Activated T-cell treated with anti-CD3 and anti-CD28 coated beads, Interleukin-2, amount 50 U/mL, for 1 hour (primary cell): ENCODE measurements around the gene CAPN9.

ENCODE experiments used
- DNase-seq: peaks from one replicate; pipeline ENCODE4 v3.0.0-alpha.2; 2020

The CAPN9 gene

DNA sequence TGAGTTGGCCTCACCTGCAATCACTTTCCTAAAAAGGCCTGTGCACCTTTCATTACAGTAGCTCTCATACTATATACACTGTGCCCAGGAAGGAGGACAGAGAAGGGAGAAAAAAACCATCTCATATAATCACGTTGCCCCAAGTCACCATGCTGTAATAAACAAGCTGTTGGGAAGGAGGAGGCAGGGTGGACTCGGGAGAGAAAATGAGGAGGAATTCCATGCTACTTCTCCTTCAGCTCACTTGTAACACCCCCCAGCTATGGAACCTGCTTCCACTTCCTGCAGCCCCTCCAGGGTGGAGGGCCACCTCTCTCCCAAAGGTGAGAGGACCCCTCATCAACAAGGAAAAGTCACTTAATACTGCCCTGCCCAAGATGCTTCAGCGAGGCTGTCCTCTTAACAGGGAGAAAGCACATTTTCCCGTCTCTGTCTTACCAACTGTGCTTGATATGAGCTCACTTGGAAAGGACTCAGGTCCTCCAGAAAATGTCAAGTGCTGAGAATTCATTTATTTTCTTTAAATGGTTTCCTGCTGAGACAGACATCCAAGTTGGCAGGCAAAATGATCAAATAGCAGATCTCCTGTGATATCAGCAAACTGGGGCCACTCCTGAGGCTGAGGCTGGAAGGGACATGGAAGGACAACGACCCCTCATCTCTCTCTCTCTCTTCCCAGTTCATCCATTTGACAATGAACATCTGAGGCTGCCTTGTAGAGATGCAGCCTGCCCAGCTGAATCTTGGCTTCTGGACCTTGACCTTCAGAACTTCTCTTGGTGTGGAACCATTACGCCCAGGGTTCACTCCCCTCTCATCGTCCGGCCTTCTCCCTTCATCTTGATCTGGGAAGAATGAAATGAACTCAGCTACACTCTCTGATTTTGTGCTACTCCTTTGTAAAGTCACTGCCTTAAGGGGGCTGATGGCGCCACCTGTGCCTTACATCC, 54.0 kb downstream of the CAPN9 start:
- DNase-seq, result no peak

DNA sequence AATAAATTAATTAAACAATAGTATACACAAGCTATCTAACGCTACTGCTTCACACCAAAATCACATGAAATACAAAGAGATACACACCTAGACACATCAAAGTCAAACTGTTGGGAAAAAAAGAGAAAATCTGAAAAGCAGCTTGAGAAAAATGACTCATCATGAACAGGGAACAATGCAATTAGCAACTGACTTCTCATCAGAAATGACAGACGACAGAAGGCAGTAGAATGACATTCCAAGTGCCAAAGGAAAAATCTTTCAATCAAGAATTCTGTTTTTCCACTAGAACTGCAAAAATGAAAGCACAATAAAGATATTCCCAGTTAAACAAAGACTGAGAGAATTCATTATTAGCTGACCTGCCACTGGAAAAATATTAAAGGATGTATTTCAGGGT, 57.2 kb downstream of the CAPN9 start:
- DNase-seq, result no peak

DNA sequence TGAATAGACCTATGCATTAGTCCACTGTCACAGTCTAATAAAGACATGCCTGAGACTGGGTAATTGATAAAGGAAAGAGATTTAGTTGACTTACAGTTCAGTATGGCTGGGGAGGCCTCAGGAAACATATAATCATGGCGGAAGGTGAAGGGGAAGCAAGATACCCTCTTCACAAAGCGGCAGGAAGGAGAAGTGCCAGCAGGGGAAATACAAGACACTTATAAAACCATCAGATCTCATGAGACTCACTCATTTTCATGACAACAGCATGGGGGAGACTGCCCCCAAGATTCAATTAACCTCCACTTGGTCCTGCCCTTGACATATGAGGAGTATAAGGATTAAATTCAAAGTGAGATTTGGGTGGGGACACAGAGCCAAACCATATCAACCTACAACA, 59.4 kb downstream of the CAPN9 start:
- no peak for DNase-seq

- DNase-seq, result no peak
These were observed 59.8 kb downstream of the CAPN9 start for GRCh38 chr1:230807029-230807428.

DNA sequence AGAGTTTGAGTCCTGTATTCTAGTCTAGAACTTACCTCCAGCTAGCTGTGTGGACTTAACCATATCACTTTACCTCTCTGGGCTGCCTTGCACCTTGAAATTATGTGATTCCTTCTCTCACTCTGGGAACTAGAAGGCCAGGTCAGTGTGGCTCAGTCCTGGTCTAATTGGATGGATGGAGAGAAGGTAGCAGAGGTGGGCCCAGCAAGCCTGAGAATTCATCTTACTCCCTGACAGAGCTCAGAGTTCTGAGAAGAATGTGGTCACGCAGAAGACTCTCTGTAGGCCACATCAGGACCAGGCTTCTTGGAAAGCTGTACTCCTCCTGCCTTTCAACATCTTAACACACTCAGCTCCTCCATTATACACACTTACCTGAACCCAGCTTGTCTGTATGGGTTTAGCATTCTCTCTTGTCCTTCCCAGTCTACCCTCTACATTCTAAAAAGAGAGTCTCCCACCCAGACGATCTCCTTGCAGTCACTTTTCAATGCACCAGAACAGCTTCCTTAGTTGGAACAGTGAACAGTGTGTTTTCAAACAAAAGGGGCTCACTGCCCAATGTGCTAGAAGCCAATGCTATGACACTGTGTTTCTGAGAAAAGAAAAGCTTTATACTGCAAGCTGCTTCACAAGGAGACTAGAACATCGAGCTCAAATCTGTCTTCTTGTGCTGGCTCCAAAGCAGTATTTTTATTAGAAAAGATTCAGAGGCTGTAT, 60.5 kb downstream of the CAPN9 start:
- no peak for DNase-seq

DNA sequence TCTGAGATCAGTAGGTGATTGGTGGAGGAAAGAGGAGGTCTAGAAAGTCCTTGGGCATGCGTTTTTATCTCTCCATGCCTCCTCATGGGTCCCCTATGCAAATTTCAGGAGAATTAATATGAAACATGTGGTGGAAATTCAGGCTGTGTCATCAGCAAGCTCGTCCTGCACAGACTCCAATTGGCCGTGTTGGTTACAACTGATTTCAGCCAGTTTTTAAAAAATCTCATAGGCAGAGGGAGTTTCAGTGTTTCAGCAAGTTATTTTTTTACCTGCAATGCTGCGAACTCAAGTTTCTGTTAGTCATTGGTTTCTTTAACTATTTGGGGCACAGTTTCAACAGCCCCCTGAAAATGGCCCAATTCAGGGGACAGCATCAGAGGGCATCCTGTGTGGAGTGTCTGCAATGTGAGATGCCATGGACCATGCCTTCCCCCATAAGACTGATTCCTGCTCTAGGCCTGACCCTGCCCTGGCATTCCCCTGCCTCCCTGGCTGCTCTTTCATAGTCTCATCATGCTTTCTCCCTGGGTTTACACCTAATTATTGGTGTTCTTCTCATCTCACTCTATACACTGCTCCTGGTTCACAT, 61.2 kb downstream of the CAPN9 start:
- no peak for DNase-seq

DNA sequence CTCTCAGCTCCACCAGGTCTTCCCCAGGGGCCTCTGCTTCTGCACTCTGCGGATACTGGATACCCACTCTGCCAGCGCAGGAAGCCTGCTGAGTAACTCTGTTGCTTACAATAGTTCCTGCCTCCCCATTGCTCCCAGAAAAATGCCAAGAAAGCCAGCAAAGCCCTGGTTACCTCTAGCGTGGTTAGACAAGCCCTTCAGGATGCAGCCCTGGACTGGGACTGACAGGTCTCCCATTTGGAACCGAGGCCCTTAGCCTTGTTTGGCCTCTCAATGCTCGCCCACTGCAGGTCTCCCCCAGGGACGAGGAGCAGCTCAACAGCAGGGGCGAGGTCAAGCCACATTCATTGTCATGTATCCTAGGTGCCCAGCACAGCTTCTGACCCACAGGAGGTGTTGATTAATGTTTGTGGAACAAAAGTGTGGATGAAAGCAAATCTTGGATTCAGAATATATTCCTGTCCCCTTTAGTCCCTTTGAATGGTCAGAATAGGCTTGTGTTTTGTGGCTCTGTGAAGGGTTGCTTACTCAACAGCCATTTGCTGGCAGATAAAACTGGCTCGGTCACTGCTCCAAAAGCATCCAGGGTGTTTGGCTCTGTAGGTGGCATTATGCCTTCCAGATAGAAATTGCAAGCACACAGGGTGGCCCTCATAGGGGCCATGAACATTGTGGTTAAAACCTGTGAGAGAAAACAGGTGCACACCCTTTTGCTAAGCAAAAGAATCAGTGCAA, 62.2 kb downstream of the CAPN9 start:
- no peak for DNase-seq

DNA sequence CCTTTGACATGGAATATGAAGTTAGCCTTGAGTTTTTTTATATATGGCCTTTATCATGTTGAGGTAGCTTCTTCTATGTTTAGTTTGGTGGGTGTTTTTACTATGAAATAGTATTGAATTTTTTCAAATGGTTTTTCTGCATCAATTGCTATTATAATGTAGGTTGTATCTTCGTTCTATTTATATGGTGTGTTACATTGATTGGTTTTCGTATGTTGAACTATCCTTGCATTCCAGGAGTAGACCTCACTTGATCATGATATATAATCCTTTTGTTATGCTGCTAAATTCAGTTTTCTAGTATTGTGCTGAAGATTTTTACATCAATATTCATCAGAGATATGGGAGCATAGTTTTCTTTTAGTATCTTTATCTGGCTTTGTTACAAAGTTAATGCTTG, 65.4 kb downstream of the CAPN9 start:
- DNase-seq, result no peak

DNA sequence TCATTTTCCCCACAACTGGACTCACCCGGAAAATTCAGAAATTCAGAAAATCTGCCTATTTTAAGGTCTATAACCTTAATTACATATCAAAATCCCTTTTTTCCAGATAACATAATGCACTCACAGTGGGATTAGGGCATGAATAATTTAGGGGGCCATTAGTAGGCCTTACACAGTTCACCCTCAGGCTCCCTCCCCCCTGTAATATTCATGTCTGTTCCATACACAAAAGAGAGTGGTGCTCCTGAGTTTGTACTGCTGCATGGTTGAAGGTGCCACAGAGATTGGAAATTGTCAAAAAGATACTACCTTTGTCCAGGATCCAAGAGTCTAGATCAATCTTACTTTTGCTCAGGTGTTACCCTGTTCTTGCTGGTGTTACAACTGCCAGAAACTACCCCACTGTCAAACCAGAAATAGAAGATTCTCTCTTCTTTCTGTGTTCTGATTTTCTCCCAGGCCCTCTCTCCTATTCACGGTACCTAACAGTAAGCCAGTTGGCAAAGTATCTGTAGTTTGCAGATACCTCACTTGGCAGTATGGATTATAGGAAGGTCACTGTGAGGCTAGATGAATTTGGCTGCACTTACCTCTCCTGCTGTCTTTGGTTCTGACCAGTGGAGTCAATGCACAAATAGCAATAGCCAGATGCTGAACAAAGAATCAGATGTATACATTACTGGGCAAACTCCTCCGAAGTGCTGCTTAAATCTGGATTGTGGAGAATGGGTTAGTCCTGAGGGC, 67.9 kb downstream of the CAPN9 start:
- DNase-seq, result no peak

GRCh38 chr1:230816018-230816417, 68.8 kb downstream of the CAPN9 start:
- DNase-seq, result no peak

- no peak for DNase-seq
These were observed 71.2 kb downstream of the CAPN9 start for GRCh38 chr1:230818367-230818766.

DNA sequence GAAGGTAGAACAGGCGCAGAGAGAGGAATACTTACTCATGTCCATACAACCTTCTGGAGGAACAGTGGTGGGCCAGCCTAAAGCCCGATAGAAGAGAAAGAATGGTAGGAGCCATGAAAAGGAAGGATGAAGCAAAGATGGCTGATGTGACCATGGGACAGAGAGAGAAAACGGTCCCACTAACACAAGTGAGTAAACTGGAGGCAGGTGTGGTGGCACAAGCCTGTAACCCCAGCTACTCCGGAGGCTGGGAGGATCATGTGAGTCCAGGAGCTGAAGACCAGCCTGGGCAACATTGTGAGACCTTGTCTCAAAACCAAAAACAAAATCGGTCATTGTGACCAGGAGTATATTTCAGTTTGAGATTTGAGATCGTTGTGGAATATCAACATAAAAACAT, 71.7 kb downstream of the CAPN9 start:
- no peak for DNase-seq

GRCh38 chr1:230819976-230820375, 72.8 kb downstream of the CAPN9 start:
- no peak for DNase-seq

DNA sequence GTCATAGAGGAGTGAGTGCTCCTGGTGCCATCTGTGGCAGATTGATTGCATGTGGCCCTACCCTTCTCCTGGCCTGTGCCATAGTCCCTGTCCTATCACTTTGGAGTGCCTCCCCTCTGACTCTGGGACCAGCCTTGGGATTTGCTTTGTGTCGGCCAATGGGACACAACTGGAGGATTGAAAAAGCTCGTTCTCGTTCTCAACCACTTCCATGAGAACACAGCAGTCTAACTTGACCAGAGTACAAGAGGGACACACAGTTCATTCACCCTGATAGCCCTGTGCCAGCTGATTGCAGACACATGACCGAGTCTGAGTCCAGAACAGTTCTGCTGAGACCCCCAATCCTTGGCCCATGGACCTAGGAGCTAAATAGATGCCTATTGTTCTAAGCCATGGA, 73.4 kb downstream of the CAPN9 start:
- no peak for DNase-seq

DNA sequence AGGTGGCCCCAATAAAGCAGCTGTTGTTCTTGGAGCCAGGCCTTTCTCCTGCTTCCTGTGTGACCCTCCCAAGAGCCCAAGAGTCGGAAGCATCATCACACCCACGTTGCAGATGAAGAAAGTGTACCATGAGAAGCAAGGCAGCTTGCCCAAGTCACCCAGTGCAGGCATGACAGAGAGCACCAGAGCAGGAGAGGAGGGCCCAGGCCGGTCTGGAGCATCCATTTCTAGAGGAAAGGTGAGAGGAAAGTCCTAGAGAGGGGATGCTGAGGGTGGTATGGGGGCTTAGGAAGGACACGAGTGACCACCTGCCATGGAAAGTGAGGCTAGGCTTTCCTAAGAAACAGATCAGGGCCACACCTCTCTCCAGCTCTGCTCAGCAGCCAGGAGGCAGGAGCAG, 74.2 kb downstream of the CAPN9 start:
- DNase-seq, result no peak

GRCh38 chr1:230822092-230822581, 74.9 kb downstream of the CAPN9 start:
- DNase-seq, result no peak

DNA sequence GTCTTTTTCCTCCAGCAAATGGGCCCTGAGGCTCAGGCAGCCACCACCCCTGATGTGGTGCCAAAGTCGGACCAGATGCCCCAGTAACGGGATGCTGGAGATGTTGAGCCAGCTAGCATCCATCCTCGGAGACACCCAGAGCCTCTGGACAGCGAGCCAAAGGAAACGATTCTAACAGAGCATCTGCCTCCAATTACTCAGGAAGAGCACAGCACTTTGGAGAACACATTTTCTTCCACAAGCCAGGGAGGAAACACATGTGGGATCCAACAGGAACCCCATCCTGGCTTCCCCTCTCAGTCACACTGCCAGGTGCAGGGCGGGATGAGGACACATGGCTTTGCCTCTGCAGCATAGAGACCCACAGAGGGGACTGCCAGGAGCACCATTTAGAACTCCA, 76.2 kb downstream of the CAPN9 start:
- no peak for DNase-seq

DNA sequence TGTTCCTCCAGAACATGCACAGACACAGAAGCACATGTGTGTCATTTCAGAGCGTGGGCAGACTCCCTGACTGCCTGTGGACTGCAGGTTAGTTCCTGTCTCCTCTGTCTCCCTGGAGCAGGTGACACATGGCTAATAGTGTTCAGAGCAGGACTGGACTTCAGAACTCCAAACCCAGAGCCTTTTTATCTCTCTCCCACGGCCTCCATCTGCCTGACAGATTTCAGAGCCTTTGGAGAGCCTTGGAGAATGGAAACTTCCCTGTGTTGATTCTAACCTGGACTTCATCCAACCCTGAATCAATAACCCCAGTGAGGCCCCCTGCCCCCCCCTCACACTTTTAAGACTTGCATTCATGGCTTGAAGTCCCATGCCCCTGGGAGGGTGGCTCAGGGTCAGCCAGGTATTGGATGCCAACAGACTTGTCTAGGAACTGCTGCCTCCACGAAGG, 76.8 kb downstream of the CAPN9 start:
- DNase-seq, result no peak

DNA sequence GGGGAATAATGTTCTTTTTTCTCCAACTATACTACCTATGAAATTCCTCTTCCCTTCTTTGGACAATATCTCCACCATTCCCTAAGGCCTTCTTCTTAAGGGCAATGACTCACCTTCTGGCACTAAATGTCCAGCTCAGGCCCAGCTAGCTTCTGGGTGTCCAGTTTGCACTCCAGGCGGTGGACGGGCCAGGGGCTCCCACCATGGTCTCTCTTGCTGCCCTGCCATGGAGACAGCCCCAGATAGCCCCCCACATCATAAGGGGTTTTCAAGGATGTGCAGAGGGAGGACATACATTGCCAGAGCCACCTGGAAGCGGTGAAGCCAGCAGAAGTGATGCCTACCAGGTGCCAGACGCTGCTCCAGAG, 77.3 kb downstream of the CAPN9 start:
- no peak for DNase-seq

- DNase-seq, result no peak
These were observed 77.9 kb downstream of the CAPN9 start for GRCh38 chr1:230824919-230825721.

GRCh38 chr1:230825761-230826160, 78.6 kb downstream of the CAPN9 start:
- no peak for DNase-seq
